ENCODE results near the gene EFEMP1.
A peak's percentile ranks its signal among the peaks of the same experiment; 100 is the strongest.

Gene EFEMP1

DNA sequence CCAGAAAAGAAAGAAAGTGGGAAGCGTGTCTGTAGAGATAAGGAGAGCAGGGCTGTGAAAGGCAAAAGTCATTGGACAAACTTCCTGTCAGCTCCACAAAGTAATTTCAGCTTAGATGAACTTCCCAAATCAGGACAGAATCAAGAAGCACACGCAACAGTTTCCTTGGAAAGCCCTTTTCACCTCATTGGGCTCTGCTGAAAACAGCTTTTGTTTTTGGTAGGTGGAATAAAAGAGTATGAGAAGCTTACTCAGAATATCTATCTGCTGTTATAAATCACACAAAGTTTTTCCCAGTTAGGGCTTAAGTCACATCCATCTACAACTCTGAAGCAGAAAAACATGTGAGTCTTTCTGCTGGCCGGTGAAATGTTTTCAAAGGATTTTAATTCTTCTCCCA is 42.4 kb upstream of the EFEMP1 start:
- Histone ChIP-seq H4K8ac (ENCODE audit: low read depth, low read length) (no peak overlapping the region), H3K36me3 (replicated peaks in 1 of 2; ENCODE audit: control insufficient read depth in 2 of 2, insufficient read depth in 2 of 2, low read length in 2 of 2) (no peaks in the 10 kb centered on the region), H3K4me2 (ENCODE audit: insufficient read depth, low read length, poor library complexity, severe bottlenecking) (no peak overlapping the region), H3K4ac (ENCODE audit: low read length) (no peak overlapping the region), H2BK120ac (ENCODE audit: low read depth, low read length) (no peak overlapping the region), H3K9me3 (replicated peaks in 1 of 2; ENCODE audit: control insufficient read depth in 2 of 2, insufficient read depth in 1 of 2, low read depth in 1 of 2, low read length in 2 of 2) (no peaks in the 10 kb centered on the region), H3K27me3 (ENCODE audit: control insufficient read depth in 3 of 3, insufficient read depth in 3 of 3, low read depth in 1 of 3, low read length in 3 of 3) (peaks cover 0 to 30% (median 0%) of the 10 kb centered on the region in 3 experiments), H3K18ac (ENCODE audit: low read length) (no peak overlapping the region), H3K14ac (ENCODE audit: low read length) (no peak overlapping the region), H2AK5ac (ENCODE audit: low read depth, low read length) (no peak overlapping the region), H3K4me3 (ENCODE audit: low read length in 2 of 2) (no peak overlapping the region), H4K91ac (ENCODE audit: low read depth, low read length, poor library complexity) (no peak overlapping the region), H3K9ac (ENCODE audit: low read depth, low read length, poor library complexity) (no peak overlapping the region), H2BK12ac (ENCODE audit: low read length) (no peak overlapping the region), H2BK15ac (ENCODE audit: low read length) (no peak overlapping the region), H3K79me1 (ENCODE audit: low read depth, low read length) (no peaks in the 10 kb centered on the region), H3K4me1 (ENCODE audit: control insufficient read depth in 2 of 2, insufficient read depth in 1 of 2, low read depth in 1 of 2, low read length in 2 of 2) (no peaks in the 10 kb centered on the region), H2AFZ (ENCODE audit: low read length) (no peak overlapping the region), H3K27ac (replicated peaks; ENCODE audit: low read length) (no peak overlapping the region), H3K23ac (ENCODE audit: low read depth, low read length, poor library complexity) (no peak overlapping the region), H2BK5ac (ENCODE audit: low read length) (no peak overlapping the region)
- no peak for DNase-seq (ENCODE audit: low spot score)
- no CpG with 5 or more reads among the region's 3 CpGs for WGBS, 2 donors (ENCODE audit: extremely low coverage in 2 of 2, insufficient read length in 2 of 2, insufficient replicate concordance in 1 of 2)

DNA sequence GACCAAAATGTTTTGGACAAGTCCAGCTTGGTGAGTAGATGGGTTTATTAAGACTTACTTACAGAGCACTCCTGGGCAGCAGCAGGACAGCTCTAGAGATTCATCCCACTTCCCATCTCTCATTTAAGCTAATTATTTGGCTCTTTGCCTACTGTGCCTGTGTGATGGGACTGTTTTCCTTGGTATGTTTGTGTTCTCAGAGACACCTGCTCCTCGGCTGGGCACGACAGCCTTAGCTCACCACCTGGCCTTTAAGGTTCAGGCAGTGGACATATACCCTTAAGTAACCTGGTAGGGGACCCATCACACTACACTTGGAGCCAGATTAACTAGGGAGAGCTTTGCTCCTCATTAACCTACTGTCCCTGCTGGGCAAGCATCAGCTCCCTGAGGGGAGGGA is 41.7 kb upstream of the EFEMP1 start:
- no peak overlapping the region for H2BK15ac ChIP-seq (ENCODE audit: low read length)
- no peak overlapping the region for H3K18ac ChIP-seq (ENCODE audit: low read length)
- H3K36me3 ChIP-seq (replicated peaks in 1 of 2; ENCODE audit: control insufficient read depth in 2 of 2, insufficient read depth in 2 of 2, low read length in 2 of 2): no peaks in the 10 kb centered on the region
- H3K4ac ChIP-seq (ENCODE audit: low read length): no peak overlapping the region
- H3K27me3 ChIP-seq (ENCODE audit: control insufficient read depth in 3 of 3, insufficient read depth in 3 of 3, low read depth in 1 of 3, low read length in 3 of 3): peaks cover 0 to 25% (median 0%) of the 10 kb centered on the region in 3 experiments
- no peak overlapping the region for H2AK5ac ChIP-seq (ENCODE audit: low read depth, low read length)
- H4K8ac ChIP-seq (ENCODE audit: low read depth, low read length): no peak overlapping the region
- no peak overlapping the region for H3K14ac ChIP-seq (ENCODE audit: low read length)
- no peak overlapping the region for H3K9ac ChIP-seq (ENCODE audit: low read depth, low read length, poor library complexity)
- H3K27ac ChIP-seq (replicated peaks; ENCODE audit: low read length): no peak overlapping the region
- no CpG with 5 or more reads among the region's 2 CpGs for WGBS, 2 donors (ENCODE audit: extremely low coverage in 2 of 2, insufficient read length in 2 of 2, insufficient replicate concordance in 1 of 2)
- DNase-seq (ENCODE audit: low spot score): no peak
- no peaks in the 10 kb centered on the region for H3K4me1 ChIP-seq (ENCODE audit: control insufficient read depth in 2 of 2, insufficient read depth in 1 of 2, low read depth in 1 of 2, low read length in 2 of 2)
- no peak overlapping the region for H4K91ac ChIP-seq (ENCODE audit: low read depth, low read length, poor library complexity)
- no peak overlapping the region for H2AFZ ChIP-seq (ENCODE audit: low read length)
- no peak overlapping the region for H3K23ac ChIP-seq (ENCODE audit: low read depth, low read length, poor library complexity)
- no peak overlapping the region for H2BK120ac ChIP-seq (ENCODE audit: low read depth, low read length)
- H3K4me2 ChIP-seq (ENCODE audit: insufficient read depth, low read length, poor library complexity, severe bottlenecking): no peak overlapping the region
- no peaks in the 10 kb centered on the region for H3K79me1 ChIP-seq (ENCODE audit: low read depth, low read length)
- H2BK5ac ChIP-seq (ENCODE audit: low read length): no peak overlapping the region
- H2BK12ac ChIP-seq (ENCODE audit: low read length): no peak overlapping the region
- H3K4me3 ChIP-seq (ENCODE audit: low read length in 2 of 2): no peak overlapping the region
- H3K9me3 ChIP-seq (replicated peaks in 1 of 2; ENCODE audit: control insufficient read depth in 2 of 2, insufficient read depth in 1 of 2, low read depth in 1 of 2, low read length in 2 of 2): no peaks in the 10 kb centered on the region

DNA sequence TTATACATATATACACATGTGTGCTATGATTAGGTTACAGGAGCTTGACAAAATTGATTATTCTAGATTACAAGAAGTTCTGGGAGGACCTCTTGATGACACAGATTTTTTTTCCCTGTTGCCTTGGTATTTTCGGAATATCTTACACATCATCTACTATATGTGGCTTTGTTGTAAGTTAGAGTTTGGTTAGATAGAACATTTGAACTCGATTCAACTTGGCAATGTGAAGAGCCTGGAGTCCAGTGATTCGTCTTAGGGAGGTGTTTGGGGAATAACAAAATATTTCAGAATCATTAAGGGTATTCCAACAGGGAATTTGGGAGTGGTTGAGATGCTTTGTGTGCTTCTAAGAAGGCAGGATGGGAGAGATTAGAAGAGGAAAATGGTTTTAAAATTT is 39.3 kb upstream of the EFEMP1 start:
- H2AK5ac ChIP-seq (ENCODE audit: low read depth, low read length): no peak overlapping the region
- H3K23ac ChIP-seq (ENCODE audit: low read depth, low read length, poor library complexity): no peak overlapping the region
- H3K79me1 ChIP-seq (ENCODE audit: low read depth, low read length): no peaks in the 10 kb centered on the region
- no peak overlapping the region for H2BK5ac ChIP-seq (ENCODE audit: low read length)
- no peaks in the 10 kb centered on the region for H3K36me3 ChIP-seq (replicated peaks in 1 of 2; ENCODE audit: control insufficient read depth in 2 of 2, insufficient read depth in 2 of 2, low read length in 2 of 2)
- H3K4ac ChIP-seq (ENCODE audit: low read length): no peak overlapping the region
- H3K27me3 ChIP-seq (ENCODE audit: control insufficient read depth in 3 of 3, insufficient read depth in 3 of 3, low read depth in 1 of 3, low read length in 3 of 3): peaks cover 0 to 19% (median 0%) of the 10 kb centered on the region in 3 experiments
- H3K27ac ChIP-seq (replicated peaks; ENCODE audit: low read length): no peak overlapping the region
- H3K9me3 ChIP-seq (replicated peaks in 1 of 2; ENCODE audit: control insufficient read depth in 2 of 2, insufficient read depth in 1 of 2, low read depth in 1 of 2, low read length in 2 of 2): no peaks in the 10 kb centered on the region
- no peak overlapping the region for H3K14ac ChIP-seq (ENCODE audit: low read length)
- whole genome bisulfite sequencing, 2 donors (ENCODE audit: extremely low coverage in 2 of 2, insufficient read length in 2 of 2, insufficient replicate concordance in 1 of 2): no CpG with 5 or more reads among the region's 3 CpGs
- H4K91ac ChIP-seq (ENCODE audit: low read depth, low read length, poor library complexity): no peak overlapping the region
- no peak overlapping the region for H4K8ac ChIP-seq (ENCODE audit: low read depth, low read length)
- H2AFZ ChIP-seq (ENCODE audit: low read length): no peak overlapping the region
- H2BK15ac ChIP-seq (ENCODE audit: low read length): no peak overlapping the region
- no peak overlapping the region for H3K4me3 ChIP-seq (ENCODE audit: low read length in 2 of 2)
- no peak overlapping the region for H3K9ac ChIP-seq (ENCODE audit: low read depth, low read length, poor library complexity)
- H3K18ac ChIP-seq (ENCODE audit: low read length): no peak overlapping the region
- H3K4me2 ChIP-seq (ENCODE audit: insufficient read depth, low read length, poor library complexity, severe bottlenecking): no peak overlapping the region
- DNase-seq (ENCODE audit: low spot score): no peak
- no peak overlapping the region for H2BK12ac ChIP-seq (ENCODE audit: low read length)
- H2BK120ac ChIP-seq (ENCODE audit: low read depth, low read length): no peak overlapping the region
- H3K4me1 ChIP-seq (ENCODE audit: control insufficient read depth in 2 of 2, insufficient read depth in 1 of 2, low read depth in 1 of 2, low read length in 2 of 2): no peaks in the 10 kb centered on the region

DNA sequence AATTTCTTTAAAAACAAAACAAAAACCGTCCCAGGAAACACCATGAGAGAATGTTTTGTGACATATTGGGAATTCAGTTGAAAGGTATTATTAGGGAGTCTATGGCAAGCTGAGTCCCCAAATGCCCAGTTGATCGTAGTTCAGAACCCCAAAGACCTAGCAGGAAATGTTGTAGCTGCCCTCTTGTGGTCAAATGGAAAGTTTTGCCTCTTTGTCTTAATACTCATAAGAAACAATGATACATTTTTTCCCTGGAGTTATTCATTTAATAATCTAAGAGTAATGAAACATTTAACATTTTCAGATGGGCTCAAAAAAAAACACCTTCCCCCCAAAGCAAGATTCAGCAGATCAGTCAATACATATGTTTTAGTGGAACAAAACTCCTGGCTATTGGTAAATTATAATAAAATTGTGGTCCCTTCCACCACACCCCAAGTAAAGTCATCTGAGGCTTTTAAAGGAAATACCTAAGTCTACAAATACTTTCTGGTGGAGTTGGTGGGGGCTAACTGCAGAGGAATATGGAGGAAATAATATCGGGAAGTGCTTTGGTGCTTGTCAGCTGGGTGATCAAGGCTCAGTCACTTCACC is 37.8 kb upstream of the EFEMP1 start:
- H3K36me3 ChIP-seq (replicated peaks in 1 of 2; ENCODE audit: control insufficient read depth in 2 of 2, insufficient read depth in 2 of 2, low read length in 2 of 2): no peaks in the 10 kb centered on the region
- peaks cover 0 to 18% (median 0%) of the 10 kb centered on the region in 3 experiments for H3K27me3 ChIP-seq (ENCODE audit: control insufficient read depth in 3 of 3, insufficient read depth in 3 of 3, low read depth in 1 of 3, low read length in 3 of 3)
- H2BK120ac ChIP-seq (ENCODE audit: low read depth, low read length): no peak overlapping the region
- no peak overlapping the region for H2AFZ ChIP-seq (ENCODE audit: low read length)
- no peak overlapping the region for H4K91ac ChIP-seq (ENCODE audit: low read depth, low read length, poor library complexity)
- H3K9me3 ChIP-seq (replicated peaks in 1 of 2; ENCODE audit: control insufficient read depth in 2 of 2, insufficient read depth in 1 of 2, low read depth in 1 of 2, low read length in 2 of 2): no peaks in the 10 kb centered on the region
- no peak overlapping the region for H3K27ac ChIP-seq (replicated peaks; ENCODE audit: low read length)
- H4K8ac ChIP-seq (ENCODE audit: low read depth, low read length): no peak overlapping the region
- WGBS, 2 donors (ENCODE audit: extremely low coverage in 2 of 2, insufficient read length in 2 of 2, insufficient replicate concordance in 1 of 2): no CpG with 5 or more reads among the region's 3 CpGs
- H3K18ac ChIP-seq (ENCODE audit: low read length): no peak overlapping the region
- no peak overlapping the region for H2BK5ac ChIP-seq (ENCODE audit: low read length)
- H3K23ac ChIP-seq (ENCODE audit: low read depth, low read length, poor library complexity): no peak overlapping the region
- H3K4me3 ChIP-seq (ENCODE audit: low read length in 2 of 2): no peak overlapping the region
- H2BK15ac ChIP-seq (ENCODE audit: low read length): no peak overlapping the region
- H2AK5ac ChIP-seq (ENCODE audit: low read depth, low read length): no peak overlapping the region
- no peaks in the 10 kb centered on the region for H3K4me1 ChIP-seq (ENCODE audit: control insufficient read depth in 2 of 2, insufficient read depth in 1 of 2, low read depth in 1 of 2, low read length in 2 of 2)
- H3K4me2 ChIP-seq (ENCODE audit: insufficient read depth, low read length, poor library complexity, severe bottlenecking): no peak overlapping the region
- H3K4ac ChIP-seq (ENCODE audit: low read length): no peak overlapping the region
- peak; percentile 17 for DNase-seq (ENCODE audit: low spot score)
- H3K9ac ChIP-seq (ENCODE audit: low read depth, low read length, poor library complexity): no peak overlapping the region
- H3K79me1 ChIP-seq (ENCODE audit: low read depth, low read length): no peaks in the 10 kb centered on the region
- no peak overlapping the region for H3K14ac ChIP-seq (ENCODE audit: low read length)
- H2BK12ac ChIP-seq (ENCODE audit: low read length): no peak overlapping the region

Data from neuronal stem cell (in vitro differentiated cells).